Endodermal cell (in vitro differentiated cells): ENCODE results near the gene NRXN2. TPM values are rescaled to one million over a fixed set of nuclear protein-coding genes. Genes with fewer than 3 reads are reported as not detected.
A peak's percentile ranks its signal among the peaks of the same experiment; 100 is the strongest.

ENCODE experiments used
- DNase-seq: peaks from one replicate; pipeline ENCODE4 v3.0.0-alpha.2; 2017
- H3K27ac ChIP-seq: 2 replicates; pipeline ENCODE4 v1.5.1; 2013; ENCODE audit warnings: mild to moderate bottlenecking, low read depth, low read length, moderate library complexity
- H3K27me3 ChIP-seq: 2 replicates; pipeline ENCODE4 v1.6.1; 2013; ENCODE audit warnings: mild to moderate bottlenecking, low read length, moderate library complexity; ENCODE audit not compliant: insufficient read depth, control insufficient read depth, poor library complexity, severe bottlenecking
- H3K36me3 ChIP-seq: 2 replicates; pipeline ENCODE4 v1.7.0; 2013; ENCODE audit warnings: mild to moderate bottlenecking, low read length, moderate library complexity; ENCODE audit not compliant: control insufficient read depth, insufficient read depth
- H3K4me1 ChIP-seq: one replicate; pipeline ENCODE4 v1.7.0; 2013; ENCODE audit warnings: low read length; ENCODE audit not compliant: control insufficient read depth, insufficient read depth
- H3K4me3 ChIP-seq: 2 replicates; pipeline ENCODE4 v1.5.1; 2013; ENCODE audit warnings: mild to moderate bottlenecking, low read length, moderate library complexity
- H3K9ac ChIP-seq: 2 replicates; pipeline ENCODE4 v1.6.1; 2013; ENCODE audit warnings: mild to moderate bottlenecking, low read length, moderate library complexity; ENCODE audit not compliant: poor library complexity, severe bottlenecking; ENCODE audit errors: extremely low read depth
- H3K9me3 ChIP-seq: 2 replicates; pipeline ENCODE4 v1.6.1; 2013; ENCODE audit warnings: mild to moderate bottlenecking, low read length, moderate library complexity; ENCODE audit not compliant: control insufficient read depth
- H3K27ac Mint-ChIP-seq: 2 replicates; pipeline ENCODE4 v1.8.0; 2020; ENCODE audit warnings: mixed read lengths
- H3K27me3 Mint-ChIP-seq: 2 replicates; pipeline ENCODE4 v1.8.0; 2021; ENCODE audit warnings: mild to moderate bottlenecking, mixed read lengths; ENCODE audit not compliant: insufficient read depth
- H3K36me3 Mint-ChIP-seq: 2 replicates; pipeline ENCODE4 v1.8.0; 2020; ENCODE audit warnings: low read depth, mixed read lengths
- H3K4me1 Mint-ChIP-seq: 2 replicates; pipeline ENCODE4 v1.8.0; 2020; ENCODE audit warnings: mixed read lengths
- H3K4me3 Mint-ChIP-seq: 2 replicates; pipeline ENCODE4 v1.8.0; 2020; ENCODE audit warnings: mild to moderate bottlenecking, moderate library complexity, mixed read lengths
- H3K9me3 Mint-ChIP-seq: 2 replicates; pipeline ENCODE4 v1.8.0; 2020; ENCODE audit warnings: mild to moderate bottlenecking, mixed read lengths
- CTCF ChIP-seq: fragments of 200-600 bp; sonication (generic); conservative IDR thresholded peaks from 2 replicates; pipeline ENCODE4 v1.5.0; 2021; ENCODE audit warnings: antibody characterized with exemption, mild to moderate bottlenecking
- WGBS, 2 experiments: methylation state at CpG; one replicate each; pipeline versions ENCODE4 v1.1.5 to v1.1.7; 2013; ENCODE audit warnings: missing lambda C conversion rate in 2 of 2, mixed read lengths in 1 of 2; ENCODE audit not compliant: insufficient coverage in 1 of 2, insufficient read length in 1 of 2; 5-methylcytosine and 5-hydroxymethylcytosine counted together
- total RNA-seq, 2 donors: library from RNA; stranded (reverse); fragmentation: NEBNext Ultra II Directional in 1 of 2; extraction: Animal tissue kit (Norgen Biotek cat#: 25700) in 1 of 2; gene quantifications; 2 replicates in 1 of 2; 3 replicates in 1 of 2; pipeline ENCODE4 v1.2.1, GENCODE V29; 2021

Gene NRXN2
- total RNA-seq, 2 donors from 2014 or later = 1.00 to 1.5 TPM

GRCh38 chr11:64566042-64566914 lies 156.7 kb downstream of the NRXN2 start:
- no peaks in the 10 kb centered on the region for H3K9me3 ChIP-seq
- TF ChIP-seq CTCF = no peak
- peak overlapping the region; percentile 65 for H3K4me3 ChIP-seq
- no peaks in the 10 kb centered on the region for H3K27me3 ChIP-seq
- Mint-ChIP-seq H3K36me3 (no peaks in the 10 kb centered on the region), H3K27ac (peak overlapping the region; percentile 94), H3K27me3 (peaks cover 1% of the 10 kb centered on the region), H3K4me1 (peaks cover 4% of the 10 kb centered on the region), H3K4me3 (peak overlapping the region; percentile 46), H3K9me3 (no peaks in the 10 kb centered on the region)
- H3K36me3 ChIP-seq = no peaks in the 10 kb centered on the region
- WGBS, 2 experiments = 22 to 34% methylated on average over 8 to 18 of the region's 18 CpGs
- H3K4me1 ChIP-seq = no peaks in the 10 kb centered on the region
- DNase-seq = peak; percentile 89
- H3K9ac ChIP-seq = peak overlapping the region; percentile 12
- peak overlapping the region; percentile 84 for H3K27ac ChIP-seq

GRCh38 chr11:64564947-64565889 lies 157.8 kb downstream of the NRXN2 start:
- H3K9me3 Mint-ChIP-seq = no peaks in the 10 kb centered on the region
- peaks cover 4% of the 10 kb centered on the region for H3K4me1 Mint-ChIP-seq
- WGBS, 2 experiments = 83 to 85% methylated on average over 12 to 24 of the region's 24 CpGs
- peaks cover 1% of the 10 kb centered on the region for H3K27me3 Mint-ChIP-seq
- no peak overlapping the region for H3K4me3 ChIP-seq
- H3K4me3 Mint-ChIP-seq = no peak overlapping the region
- H3K9ac ChIP-seq = no peak overlapping the region
- peak; percentile 88 for DNase-seq
- H3K27ac Mint-ChIP-seq = no peak overlapping the region
- peak; percentile 74 for TF ChIP-seq CTCF
- no peaks in the 10 kb centered on the region for H3K36me3 Mint-ChIP-seq
- no peaks in the 10 kb centered on the region for H3K27me3 ChIP-seq
- H3K36me3 ChIP-seq = no peaks in the 10 kb centered on the region
- H3K9me3 ChIP-seq = no peaks in the 10 kb centered on the region
- no peak overlapping the region for H3K27ac ChIP-seq
- no peaks in the 10 kb centered on the region for H3K4me1 ChIP-seq

GRCh38 chr11:64564419-64564818 lies 158.6 kb downstream of the NRXN2 start:
- Mint-ChIP-seq H3K4me1 (peaks cover 4% of the 10 kb centered on the region), H3K9me3 (no peaks in the 10 kb centered on the region)

More at GRCh38 chr11:64564419-64564818, 158.6 kb downstream of the NRXN2 start:
- Mint-ChIP-seq H3K36me3 (no peaks in the 10 kb centered on the region), H3K27ac (no peak overlapping the region), H3K27me3 (peaks cover 1% of the 10 kb centered on the region), H3K4me3 (no peak overlapping the region)
- no peak overlapping the region for H3K9ac ChIP-seq
- no peak for TF ChIP-seq CTCF
- no peaks in the 10 kb centered on the region for H3K4me1 ChIP-seq
- no peak overlapping the region for H3K27ac ChIP-seq
- H3K27me3 ChIP-seq = no peaks in the 10 kb centered on the region
- H3K4me3 ChIP-seq = no peak overlapping the region
- H3K36me3 ChIP-seq = no peaks in the 10 kb centered on the region
- 95% methylated on average over 7 of the region's 7 CpGs; no CpG with 5 or more reads in 1 of the 2 experiments for WGBS, 2 experiments
- no peaks in the 10 kb centered on the region for H3K9me3 ChIP-seq
- DNase-seq = no peak
